Stromal cell of bone marrow (primary cell): ENCODE data around the gene TRAPPC3L.

Experiments
- DNase-seq: peaks from one replicate; pipeline ENCODE4 v3.0.0-alpha.2; 2012; ENCODE audit warnings: low read depth

The TRAPPC3L gene

GRCh38 chr6:116465246-116465645, 80.2 kb downstream of the TRAPPC3L start:
- DNase-seq: no peak

- no peak for DNase-seq
Measured at GRCh38 chr6:116463301-116463700, 82.2 kb downstream of the TRAPPC3L start.

GRCh38 chr6:116461932-116462885, 83.3 kb downstream of the TRAPPC3L start:
- no peak for DNase-seq

GRCh38 chr6:116461331-116461931, 84.1 kb downstream of the TRAPPC3L start, which contains the start of gene CALHM6:
Gene CALHM6, plus strand, starts transcription at chr6:116461375. Its CDS starts 555 bp downstream, at chr6:116461930.
- no peak for DNase-seq

- DNase-seq: no peak
Measured at GRCh38 chr6:116459927-116460326, 85.6 kb downstream of the TRAPPC3L start.

- DNase-seq: no peak
Measured at GRCh38 chr6:116458264-116458663, 87.2 kb downstream of the TRAPPC3L start.

GRCh38 chr6:116456927-116457326, 88.6 kb downstream of the TRAPPC3L start:
- DNase-seq: no peak

GRCh38 chr6:116456106-116456505, 89.4 kb downstream of the TRAPPC3L start:
- DNase-seq: no peak

GRCh38 chr6:116452531-116452930, 93.0 kb downstream of the TRAPPC3L start:
- DNase-seq: no peak

- no peak for DNase-seq
Measured at GRCh38 chr6:116451916-116452315, 93.6 kb downstream of the TRAPPC3L start.

- no peak for DNase-seq
Measured at GRCh38 chr6:116450769-116451740, 94.4 kb downstream of the TRAPPC3L start.

GRCh38 chr6:116450185-116450710, 95.2 kb downstream of the TRAPPC3L start:
- no peak for DNase-seq

- DNase-seq: no peak
Measured at GRCh38 chr6:116449565-116449964, 95.9 kb downstream of the TRAPPC3L start.

- peak; percentile 93 for DNase-seq
Measured at GRCh38 chr6:116447496-116448011, 97.9 kb downstream of the TRAPPC3L start.

GRCh38 chr6:116447052-116447451, 98.4 kb downstream of the TRAPPC3L start:
- no peak for DNase-seq

- no peak for DNase-seq
Measured at GRCh38 chr6:116446399-116446798, 99.1 kb downstream of the TRAPPC3L start.

GRCh38 chr6:116445102-116445501, 100.4 kb downstream of the TRAPPC3L start:
- no peak for DNase-seq
